ENCODE data around the gene IL26. TPM values are rescaled to one million over a fixed set of nuclear protein-coding genes. Genes with fewer than 3 reads are reported as not detected.

The IL26 gene
- total and polyA plus RNA-seq, 2 experiments from 2014 or later = not detected

- Histone ChIP-seq H3K9me2 (replicated peaks; ENCODE audit: insufficient read depth) (no peaks in the 10 kb centered on the region), H3K4me2 (no peak overlapping the region), H4K20me1 (ENCODE audit: insufficient read depth, poor library complexity, severe bottlenecking) (no peaks in the 10 kb centered on the region), H3K4me1 (ENCODE audit: insufficient read depth) (no peaks in the 10 kb centered on the region), H3K9me3 (ENCODE audit: low read depth) (no peaks in the 10 kb centered on the region), H3K36me3 (replicated peaks; ENCODE audit: insufficient read depth, low read depth) (no peaks in the 10 kb centered on the region), H3K4me3 (no peak overlapping the region), H3K27me3 (no peaks in the 10 kb centered on the region), H3K27ac (no peak overlapping the region), H3K79me2 (no peaks in the 10 kb centered on the region), H2AFZ (no peak overlapping the region)
- WGBS (ENCODE audit: low lambda C conversion rate, missing lambda C conversion rate) = 72% methylated on average over 3 of the region's 3 CpGs
- TF ChIP-seq EZH2 (IDR thresholded peaks at IDR 0.05; ENCODE audit: borderline replicate concordance) (no peak), EZH2phosphoT487 (IDR thresholded peaks at IDR 0.05; ENCODE audit: low read depth, severe bottlenecking, unreplicated experiment) (no peak), CTCF (IDR thresholded peaks at IDR 0.05; ENCODE audit: poor library complexity) (no peak)
- DNase-seq (ENCODE audit: low spot score) = peak; percentile 6
These were observed 44.5 kb downstream of the IL26 start for GRCh38 chr12:68180792-68181744.

GRCh38 chr12:68178774-68179439 lies 46.7 kb downstream of the IL26 start:
- H3K27ac ChIP-seq = no peak overlapping the region
- no peak overlapping the region for H3K4me2 ChIP-seq
- no peaks in the 10 kb centered on the region for H3K27me3 ChIP-seq
- no peaks in the 10 kb centered on the region for H3K9me3 ChIP-seq (ENCODE audit: low read depth)
- H3K9me2 ChIP-seq (replicated peaks; ENCODE audit: insufficient read depth) = no peaks in the 10 kb centered on the region
- no peak overlapping the region for H2AFZ ChIP-seq
- TF ChIP-seq EZH2phosphoT487 (IDR thresholded peaks at IDR 0.05; ENCODE audit: low read depth, severe bottlenecking, unreplicated experiment) = no peak
- no peak for TF ChIP-seq CTCF (IDR thresholded peaks at IDR 0.05; ENCODE audit: poor library complexity)
- no peak for TF ChIP-seq EZH2 (IDR thresholded peaks at IDR 0.05; ENCODE audit: borderline replicate concordance)
- DNase-seq (ENCODE audit: low spot score) = no peak
- no peak overlapping the region for H3K4me3 ChIP-seq
- WGBS (ENCODE audit: low lambda C conversion rate, missing lambda C conversion rate) = 78% methylated on average over 3 of the region's 3 CpGs
- H3K4me1 ChIP-seq (ENCODE audit: insufficient read depth) = no peaks in the 10 kb centered on the region
- H4K20me1 ChIP-seq (ENCODE audit: insufficient read depth, poor library complexity, severe bottlenecking) = no peaks in the 10 kb centered on the region
- no peaks in the 10 kb centered on the region for H3K79me2 ChIP-seq
- H3K36me3 ChIP-seq (replicated peaks; ENCODE audit: insufficient read depth, low read depth) = no peaks in the 10 kb centered on the region

- Histone ChIP-seq H3K27ac (no peak overlapping the region), H4K20me1 (ENCODE audit: insufficient read depth, poor library complexity, severe bottlenecking) (no peaks in the 10 kb centered on the region), H3K4me1 (ENCODE audit: insufficient read depth) (no peaks in the 10 kb centered on the region), H3K4me3 (no peak overlapping the region), H3K9me3 (ENCODE audit: low read depth) (no peaks in the 10 kb centered on the region), H3K9me2 (replicated peaks; ENCODE audit: insufficient read depth) (no peaks in the 10 kb centered on the region), H3K4me2 (no peak overlapping the region), H3K36me3 (replicated peaks; ENCODE audit: insufficient read depth, low read depth) (no peaks in the 10 kb centered on the region), H2AFZ (no peak overlapping the region), H3K27me3 (no peaks in the 10 kb centered on the region), H3K79me2 (no peaks in the 10 kb centered on the region)
- DNase-seq (ENCODE audit: low spot score) = no peak
- TF ChIP-seq CTCF (IDR thresholded peaks at IDR 0.05; ENCODE audit: poor library complexity) (no peak), EZH2phosphoT487 (IDR thresholded peaks at IDR 0.05; ENCODE audit: low read depth, severe bottlenecking, unreplicated experiment) (no peak), EZH2 (IDR thresholded peaks at IDR 0.05; ENCODE audit: borderline replicate concordance) (no peak)
These were observed 47.4 kb downstream of the IL26 start for GRCh38 chr12:68178184-68178583.

Measured in hepatocyte (in vitro differentiated cells).